Measurements from ENCODE around the gene PPP2R2B.

PPP2R2B gene
- total RNA-seq, result 0.18 to 1.2 (median 0.87) reads per million in 3 experiments

DNA sequence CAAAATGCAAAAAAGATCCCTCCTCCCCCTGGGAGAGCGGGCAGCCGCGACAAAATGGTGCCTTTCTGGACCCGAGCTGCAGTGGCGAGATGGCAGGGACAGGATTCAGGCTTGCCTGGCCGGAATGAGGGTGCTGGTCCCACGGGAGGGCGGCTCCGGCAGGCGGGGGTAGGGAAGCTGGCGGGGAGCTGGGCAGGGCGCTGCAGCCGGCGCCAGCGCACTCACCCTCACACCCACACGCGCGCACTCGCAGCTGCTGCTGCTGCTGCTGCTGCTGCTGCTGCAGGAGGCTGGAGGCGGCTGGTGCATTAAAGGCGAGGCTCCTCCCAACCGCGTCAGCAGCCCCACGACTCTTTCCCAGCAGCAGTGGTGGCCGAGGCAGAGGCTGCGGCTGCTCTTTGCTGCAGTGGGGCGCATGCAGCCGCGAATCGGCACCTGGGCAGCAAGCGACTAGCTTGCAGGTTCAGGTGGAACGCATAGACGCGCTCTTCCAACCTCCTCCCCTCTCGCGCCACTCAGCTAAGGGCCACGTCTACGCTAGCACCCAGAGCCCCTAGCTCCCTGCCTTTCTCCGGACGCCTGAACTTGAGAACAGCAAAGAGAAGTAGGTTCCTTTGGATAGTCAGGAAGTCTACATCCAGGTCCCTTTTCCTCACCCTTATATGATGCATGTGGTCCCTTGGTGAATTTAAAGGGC, at the start of gene PPP2R2B:
Gene PPP2R2B (minus strand): TSS at position 282 of the 697 bp plus-strand sequence.
- peak; percentile 30 for DNase-seq

DNA sequence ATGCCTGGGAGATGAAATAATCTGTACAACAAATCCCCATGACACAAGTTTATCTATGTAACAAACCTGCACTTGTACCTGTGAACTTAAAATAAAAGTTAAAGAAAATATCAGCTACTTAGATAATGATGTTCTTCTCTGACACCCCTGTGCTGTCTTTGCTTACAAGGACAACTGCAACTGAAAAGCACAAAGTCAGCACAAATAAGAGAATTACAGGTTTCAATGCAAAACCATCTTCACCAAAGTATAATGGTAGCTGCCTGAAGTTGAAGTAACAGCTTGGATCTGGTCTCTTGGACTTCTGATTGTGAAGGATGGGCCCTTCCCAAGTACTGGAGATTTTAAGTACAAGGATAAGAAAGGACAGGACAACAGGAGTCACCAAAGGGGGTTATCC, 45.6 kb upstream of the PPP2R2B start:
- no peak for DNase-seq

DNA sequence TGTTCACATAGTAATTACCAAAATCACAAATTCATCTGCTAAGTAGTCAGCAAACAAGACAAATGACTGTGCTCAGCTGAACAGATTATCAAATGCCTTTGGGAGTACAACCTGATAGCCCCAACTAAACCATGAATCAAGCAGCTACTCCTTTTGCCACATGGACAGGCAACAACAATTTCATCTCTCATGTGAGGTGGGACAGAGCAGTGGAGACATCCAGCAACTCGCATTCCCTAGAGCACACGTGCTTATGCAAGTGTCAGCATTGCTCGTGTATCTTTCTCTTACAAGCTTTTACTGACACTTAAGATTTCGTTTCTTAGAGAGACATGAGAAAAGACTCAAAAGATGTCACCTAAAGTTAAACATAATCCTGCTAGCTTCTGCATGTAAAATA, 42.7 kb upstream of the PPP2R2B start:
- DNase-seq, result no peak

DNA sequence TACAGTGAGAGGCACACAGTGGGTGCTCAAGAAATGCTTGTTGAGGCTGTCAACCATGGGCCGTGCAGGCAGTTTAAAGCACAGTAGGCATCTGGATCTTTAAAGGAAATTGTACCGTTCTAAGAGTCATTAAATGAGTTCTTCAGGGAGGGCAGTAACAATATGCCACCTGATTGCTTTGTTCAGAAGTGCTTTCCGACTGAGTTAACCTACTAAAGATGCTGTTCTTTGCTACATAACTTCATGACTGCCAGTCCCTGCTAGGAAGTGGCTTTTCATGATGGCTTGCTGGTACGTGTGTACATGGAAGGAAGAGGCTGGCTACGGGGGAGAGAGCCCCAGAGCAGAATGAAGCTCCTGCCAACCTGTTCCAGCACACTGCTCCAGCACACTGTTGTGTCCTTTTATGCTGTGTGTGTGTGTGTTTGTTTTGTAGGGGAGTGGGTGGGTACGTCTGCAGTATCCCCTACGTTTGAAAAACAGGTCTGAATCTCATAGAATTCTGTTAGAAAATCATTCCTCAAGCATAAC, 41.9 kb upstream of the PPP2R2B start:
- DNase-seq, result no peak

DNA sequence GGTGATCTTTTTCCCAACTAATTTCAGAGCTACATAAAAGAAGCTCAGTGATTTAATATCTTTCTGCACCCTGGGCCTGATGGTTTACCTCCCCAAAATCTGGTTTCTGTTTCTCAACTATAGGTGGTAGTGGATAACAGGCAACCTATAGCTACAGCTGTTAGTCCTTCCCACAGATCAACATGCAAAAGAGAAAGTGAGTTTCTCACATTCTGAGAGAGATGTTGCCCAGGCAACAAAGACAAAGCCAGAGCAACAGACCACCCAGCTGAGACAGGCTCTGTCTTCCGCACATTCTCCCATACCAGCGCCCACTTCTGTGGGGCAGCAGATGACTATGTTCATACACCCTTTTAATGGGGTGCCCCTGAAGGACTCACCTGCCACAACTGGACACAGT, 40.7 kb upstream of the PPP2R2B start:
- no peak for DNase-seq

DNA sequence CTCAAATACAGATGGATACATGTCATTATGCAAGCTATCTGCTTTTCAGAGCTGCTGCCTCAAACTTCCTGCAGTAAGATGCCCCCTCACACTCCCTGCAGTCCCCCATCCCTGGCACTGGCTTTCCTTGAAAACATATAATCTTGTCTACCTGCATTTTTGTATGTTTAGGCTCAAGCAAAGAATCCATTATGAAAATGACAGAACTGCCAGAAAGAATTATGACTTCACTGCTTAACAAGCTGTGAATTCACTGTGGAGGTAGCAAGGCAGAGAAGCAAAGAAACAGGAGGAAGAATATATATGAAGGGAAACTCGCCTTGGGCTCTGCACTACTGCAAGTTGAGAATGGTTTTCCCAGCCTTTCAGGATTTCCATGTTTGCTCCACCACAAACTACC, 39.4 kb upstream of the PPP2R2B start:
- no peak for DNase-seq

DNA sequence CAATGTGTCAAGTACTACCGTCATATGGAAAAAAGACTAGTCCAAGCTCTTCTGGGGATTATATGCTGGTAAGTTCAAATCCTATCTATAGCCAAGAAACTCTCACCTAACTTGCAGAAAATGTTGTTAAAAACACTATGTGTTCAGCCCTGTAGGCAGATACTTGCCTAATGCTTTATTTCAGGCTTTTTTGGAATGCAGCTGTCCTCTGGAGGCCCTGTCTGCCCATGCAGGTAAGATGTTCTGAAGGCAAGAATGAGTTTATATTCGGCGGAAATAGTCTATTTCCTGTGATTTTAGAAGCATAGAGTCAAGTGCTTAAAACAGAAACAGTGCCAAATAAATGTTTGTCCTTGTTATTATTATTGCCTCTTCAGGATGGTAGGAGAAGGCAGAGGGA, 34.3 kb upstream of the PPP2R2B start:
- no peak for DNase-seq

DNA sequence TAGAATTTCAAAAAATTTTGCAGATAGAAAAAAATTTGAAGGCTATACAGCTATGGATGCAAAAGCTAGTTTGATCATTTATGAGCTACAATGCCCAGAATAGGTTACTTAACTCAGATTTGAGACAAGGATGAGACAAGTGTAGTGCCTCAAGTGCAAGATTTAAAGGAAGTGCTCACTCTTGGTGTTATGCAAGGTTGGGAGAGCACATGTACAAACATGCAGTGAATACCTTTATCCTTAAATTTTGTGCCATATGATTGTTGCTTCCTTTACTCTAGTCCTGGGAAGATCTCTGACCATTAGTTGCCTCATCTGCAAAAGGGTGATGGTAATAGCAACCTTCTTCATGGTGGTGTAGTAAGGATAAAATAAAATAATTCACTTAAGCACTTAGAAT, 31.7 kb upstream of the PPP2R2B start:
- DNase-seq, result no peak

DNA sequence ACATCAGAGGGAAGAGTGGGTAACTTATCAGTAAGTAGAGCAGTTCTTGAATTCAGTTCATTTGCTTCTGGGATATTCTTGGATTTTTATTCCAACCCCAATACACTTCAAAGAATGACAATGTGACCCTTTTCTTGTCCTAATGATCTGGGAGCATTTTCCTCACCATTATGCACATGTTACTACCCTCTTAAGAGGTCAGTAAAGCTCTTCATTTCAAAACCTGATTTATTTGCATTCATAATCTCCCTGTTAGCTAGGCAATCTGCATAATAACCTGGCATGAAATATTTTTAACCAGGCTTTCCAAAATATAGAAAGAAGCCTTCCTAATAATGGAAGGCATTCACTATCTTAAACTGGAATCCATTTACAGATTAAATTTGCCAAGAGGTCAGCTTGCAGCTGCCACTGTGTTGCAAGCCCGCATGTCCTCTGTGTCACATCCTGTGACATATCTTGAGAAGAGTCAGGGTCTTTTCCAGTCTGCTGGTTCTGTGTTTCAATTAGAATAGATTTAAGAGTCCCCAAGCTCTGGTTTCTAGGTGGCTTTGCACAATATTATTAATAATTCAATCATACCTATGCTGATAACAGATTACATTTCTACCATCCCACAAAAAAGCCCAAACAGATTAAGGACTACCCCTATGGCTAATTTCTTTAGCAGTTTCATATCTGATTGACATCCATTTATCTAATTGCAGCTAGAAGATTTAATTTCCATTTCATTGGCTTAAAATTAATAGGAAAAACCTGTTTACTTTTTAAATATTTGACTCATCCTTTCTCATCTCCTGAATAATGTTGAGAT, 30.9 kb upstream of the PPP2R2B start:
- DNase-seq, result no peak

DNA sequence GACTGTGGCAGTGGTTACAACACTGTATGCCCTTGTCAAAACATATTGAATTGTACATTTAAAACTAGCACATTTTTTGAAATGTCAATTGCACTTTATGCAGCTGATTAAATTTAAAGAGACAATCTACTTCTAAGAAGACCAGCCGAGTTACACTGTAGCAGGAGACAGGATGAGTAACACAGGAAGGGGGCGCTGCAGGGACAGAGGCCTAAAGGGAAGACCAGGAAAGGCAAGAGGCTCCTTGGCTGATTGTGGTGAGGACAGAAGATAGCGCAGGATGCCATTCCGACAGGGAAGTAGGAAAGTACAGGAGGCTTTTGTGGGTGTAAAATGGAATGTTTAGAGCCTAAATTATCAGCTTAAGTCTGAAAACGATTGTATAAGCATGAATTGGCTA, 28.2 kb upstream of the PPP2R2B start:
- no peak for DNase-seq

DNA sequence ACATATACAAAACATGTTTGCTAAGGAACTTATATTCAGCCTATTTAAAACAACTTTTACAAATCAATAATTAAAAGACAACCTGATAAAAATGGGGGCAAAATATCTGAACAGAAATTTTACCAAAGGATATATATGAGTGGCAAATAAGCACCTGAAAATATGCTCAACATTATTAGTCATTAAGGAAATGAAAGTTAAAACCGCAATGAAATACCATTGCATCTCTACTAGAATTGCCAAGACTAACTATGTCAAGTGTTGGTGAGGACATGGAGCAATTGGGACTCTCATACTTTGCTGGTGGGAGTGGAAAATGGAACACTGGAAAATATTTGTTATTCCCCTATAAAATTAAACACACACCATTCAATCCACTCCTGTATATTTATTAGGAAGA, 26.3 kb upstream of the PPP2R2B start:
- DNase-seq, result no peak

DNA sequence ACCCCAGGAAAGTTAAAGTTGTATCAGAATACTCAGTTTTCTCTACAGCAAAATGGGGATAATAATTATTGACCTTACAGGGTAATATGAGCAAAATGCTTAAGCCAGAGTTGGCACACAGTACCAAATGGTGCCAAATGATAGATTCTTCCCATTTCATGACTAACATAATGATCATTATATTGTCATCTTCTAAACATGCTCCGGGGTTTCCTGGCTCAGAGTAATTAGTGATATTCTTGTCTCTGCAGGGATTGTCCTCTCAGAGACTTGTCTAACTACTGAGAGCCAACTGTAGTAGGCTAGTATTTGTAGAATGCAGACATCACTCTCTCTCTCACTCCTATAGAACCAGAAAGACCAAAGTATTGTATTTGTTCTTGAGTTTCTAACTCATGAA, 25.2 kb upstream of the PPP2R2B start:
- DNase-seq, result no peak

DNA sequence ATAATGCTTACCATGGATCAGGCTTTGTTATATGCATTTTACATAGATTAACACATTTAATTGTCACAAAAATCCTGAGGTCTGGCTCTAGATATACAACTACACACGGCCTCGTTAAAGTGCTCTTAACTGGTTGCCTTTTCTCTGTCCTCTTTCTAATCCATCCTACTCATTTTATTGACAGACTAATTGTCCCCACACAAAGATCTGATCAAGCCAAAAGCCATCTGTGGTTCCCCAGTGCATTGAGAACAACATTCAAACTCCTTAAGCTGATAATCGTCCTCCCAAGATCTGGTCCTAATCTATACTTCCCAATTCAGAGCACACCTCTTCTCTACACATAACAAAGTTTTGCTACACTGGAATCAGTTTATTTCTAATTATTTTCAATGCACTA, 23.9 kb upstream of the PPP2R2B start:
- no peak for DNase-seq

DNA sequence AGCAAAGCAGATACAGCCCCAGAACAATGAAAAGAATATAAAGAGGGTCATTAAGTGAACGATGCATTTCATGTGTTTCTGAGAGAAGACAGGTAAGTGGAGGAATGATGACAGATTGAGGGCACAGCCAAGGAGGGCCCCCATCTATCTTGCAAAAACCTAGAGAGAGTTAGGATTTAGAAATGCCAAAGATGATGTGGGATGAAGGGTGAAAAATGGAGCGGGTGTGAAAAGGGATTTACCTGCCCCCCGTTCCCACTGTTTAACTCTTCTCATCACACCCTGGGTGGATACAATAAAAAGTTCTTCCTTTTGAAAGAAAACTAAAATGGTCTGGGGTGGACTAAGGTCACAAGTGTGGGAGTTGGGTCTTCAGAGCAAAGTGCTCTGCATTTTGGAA, 18.5 kb upstream of the PPP2R2B start:
- DNase-seq, result no peak

DNA sequence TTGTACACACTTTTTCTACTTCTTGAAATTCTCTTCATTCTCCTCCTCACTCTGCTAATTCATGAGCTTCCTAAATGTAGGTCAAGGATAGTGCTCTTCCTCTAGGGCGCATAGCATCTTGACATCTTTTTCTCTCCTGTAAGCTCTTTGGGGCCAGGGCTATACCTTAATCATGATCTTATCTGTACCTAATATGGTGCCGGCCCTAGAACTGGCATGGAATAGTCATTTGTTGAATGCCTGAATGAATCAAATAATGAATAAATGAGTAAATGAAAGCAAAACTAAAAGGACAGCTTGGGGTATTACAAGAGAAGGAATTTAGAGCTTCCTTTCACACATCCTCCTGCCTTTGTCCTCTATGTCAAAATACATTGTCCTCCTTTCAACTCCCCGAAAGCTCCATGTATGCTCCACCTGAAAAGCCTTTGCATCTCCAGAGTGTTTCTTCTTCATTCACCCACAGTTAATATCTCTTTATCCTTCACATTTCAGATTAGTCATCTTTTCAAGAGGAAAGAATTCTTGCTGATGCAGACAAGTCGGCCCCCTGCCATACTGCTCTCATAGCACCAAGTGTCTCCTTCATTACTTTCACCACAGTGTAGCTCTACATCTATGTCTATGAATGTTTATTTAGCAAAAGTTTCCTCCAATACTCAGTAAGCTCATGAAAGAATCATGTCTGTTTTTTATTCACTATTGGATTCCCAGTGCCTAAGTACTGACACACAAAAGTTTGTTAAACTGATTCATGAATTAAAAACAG, 16.4 kb upstream of the PPP2R2B start:
- no peak for DNase-seq

DNA sequence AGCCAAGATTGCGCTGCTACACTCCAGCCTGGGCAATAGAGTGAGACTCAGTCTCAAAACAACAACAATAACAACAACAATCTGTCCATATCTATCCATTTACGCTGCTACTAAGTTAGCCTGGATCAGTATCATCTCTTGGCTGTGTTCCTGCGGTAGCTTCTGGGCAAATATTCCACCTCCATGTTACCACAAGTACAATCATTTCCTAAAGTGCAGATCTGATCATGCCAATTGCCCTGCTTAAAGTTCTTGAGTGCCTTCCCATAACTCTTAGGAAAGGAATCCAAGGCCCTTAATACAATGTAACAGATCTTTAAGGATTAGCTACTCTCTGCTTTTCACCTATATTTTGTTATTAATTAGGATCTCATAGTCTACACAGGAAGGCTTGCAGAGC, 15.4 kb upstream of the PPP2R2B start:
- no peak for DNase-seq

DNA sequence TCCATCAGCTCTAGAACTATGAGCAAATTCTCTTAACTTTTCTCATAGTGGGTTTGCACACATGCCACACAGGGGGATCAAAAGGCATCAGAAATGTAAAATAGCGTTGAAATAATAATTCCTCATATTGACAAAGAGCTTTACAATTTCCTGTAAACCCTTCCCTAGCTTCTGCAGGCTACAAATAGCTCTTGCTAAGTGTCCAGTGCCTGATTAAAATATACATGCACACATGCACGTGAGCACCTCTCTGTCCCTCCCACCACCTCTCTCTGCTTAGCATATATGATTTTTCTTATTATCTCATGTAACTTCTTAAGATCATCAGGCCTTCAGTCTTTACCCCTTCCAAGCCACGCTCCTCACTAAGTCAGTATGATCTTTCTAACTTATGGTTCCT, 13.7 kb upstream of the PPP2R2B start:
- no peak for DNase-seq

DNA sequence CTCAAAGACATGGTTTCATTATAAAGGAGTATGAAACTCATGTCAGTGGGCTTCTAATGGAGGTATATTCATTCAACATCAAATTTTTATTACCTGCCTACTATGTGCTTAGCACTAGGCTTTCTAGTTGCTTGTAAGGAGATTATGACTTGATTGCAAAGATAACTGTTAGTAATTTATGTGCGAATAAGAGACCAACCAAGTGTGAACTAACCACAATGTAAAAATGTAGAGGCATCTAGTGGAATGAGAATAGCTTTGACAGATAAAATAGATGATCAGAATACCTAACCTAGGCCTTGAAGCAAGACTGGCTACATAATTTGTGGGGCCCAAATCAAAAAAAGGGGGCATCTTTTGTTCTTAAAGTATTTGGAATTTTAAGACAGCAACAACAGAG, 13.0 kb upstream of the PPP2R2B start:
- no peak for DNase-seq

DNA sequence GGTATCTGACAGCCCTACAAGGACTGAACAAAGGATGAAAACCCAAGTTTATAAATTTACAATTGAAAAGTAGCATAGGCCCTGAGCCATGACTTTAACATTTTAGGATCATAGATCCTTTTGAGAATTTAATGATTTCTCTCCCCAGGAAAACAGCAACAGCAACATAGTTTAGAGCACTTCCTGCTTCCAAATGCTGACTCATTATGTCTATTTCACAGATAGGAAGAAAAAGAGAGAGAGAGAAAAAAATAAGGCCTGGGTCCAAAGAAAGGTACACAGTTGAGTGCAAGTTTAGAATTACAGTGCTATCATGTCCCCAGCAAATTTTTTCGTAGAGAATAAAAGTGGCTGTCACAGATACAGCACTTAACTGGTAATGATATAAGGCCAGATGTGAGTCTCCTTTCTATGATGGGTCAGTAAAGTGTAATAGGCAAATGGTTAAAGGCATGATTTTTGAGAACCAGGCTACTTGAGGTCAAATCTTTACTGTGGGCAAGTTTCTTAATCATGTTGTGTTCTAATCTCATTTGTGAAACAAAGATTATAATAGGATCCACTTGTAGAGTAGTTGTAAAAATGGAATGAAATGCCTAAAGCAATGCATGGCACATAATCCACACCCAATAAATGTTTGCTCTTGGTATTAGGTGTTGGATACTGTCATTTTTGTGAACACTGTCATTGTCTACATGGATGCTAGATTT, 12.3 kb upstream of the PPP2R2B start:
- DNase-seq, result no peak

DNA sequence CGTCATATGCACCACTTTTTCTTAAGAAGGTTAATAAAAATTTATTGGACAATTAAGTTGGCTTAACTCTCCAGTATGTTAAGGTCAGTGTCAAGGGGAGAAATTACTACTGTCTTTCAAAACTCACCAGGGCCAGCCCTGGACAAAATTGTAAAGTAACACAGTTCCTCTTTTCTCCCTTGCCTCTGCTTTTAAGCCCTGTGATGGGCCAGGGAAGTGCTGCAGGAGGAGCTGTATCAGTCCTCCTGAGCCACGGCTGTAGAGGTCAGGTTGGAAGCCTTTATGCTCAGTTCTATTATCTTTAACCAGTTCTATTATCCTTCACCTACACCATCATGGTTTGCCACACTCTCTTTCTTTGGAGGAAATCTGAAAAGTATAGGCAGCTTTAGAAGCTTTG, 11.5 kb upstream of the PPP2R2B start:
- DNase-seq, result no peak

DNA sequence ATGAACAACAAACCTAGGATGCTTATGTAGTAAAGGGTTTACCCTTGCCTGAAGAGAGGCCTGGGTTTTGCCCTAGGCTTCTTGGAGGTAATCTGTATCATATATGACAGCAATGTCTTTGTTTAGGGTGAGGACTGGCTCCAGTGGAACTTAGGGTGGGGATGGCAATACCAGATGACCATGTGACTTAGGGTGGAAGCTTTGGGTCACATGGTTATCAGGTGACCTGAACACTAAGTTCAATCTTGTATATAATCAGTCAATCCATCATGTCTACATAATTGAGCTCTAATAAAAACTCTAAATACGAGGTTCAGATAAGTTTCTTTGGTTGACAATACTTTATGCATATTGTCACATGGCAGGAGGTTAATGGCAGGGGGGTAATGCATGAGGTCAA, 10.6 kb upstream of the PPP2R2B start:
- DNase-seq, result no peak

DNA sequence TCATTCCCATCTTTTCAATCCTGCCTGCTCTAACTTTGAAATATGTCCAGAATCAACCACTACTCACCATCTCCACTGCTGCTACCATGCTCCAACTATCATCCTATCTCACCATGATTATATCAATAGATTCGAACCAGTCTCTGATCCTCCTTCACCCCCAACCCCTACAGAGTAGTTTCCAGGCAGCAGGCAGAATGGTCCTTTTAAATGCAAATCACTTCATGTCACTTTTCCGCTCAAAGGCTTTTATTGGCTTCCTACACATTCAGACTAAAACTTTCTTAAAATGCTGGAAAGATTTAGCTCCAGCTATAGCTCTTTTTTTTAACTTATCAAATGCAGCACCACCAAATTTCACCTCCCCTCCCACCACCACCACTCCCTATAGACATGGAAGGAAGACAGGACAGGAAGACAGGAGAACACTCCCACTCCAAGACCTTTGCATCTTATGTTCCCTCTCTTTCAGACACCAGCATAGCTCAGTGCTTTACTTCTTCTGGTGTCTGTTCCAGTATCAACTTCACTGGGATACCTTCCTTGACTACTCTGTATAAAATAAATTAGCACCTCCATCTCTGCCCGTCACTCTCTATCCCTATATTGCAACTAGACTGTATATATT, 9.9 kb upstream of the PPP2R2B start:
- DNase-seq, result no peak
